PFSK-1 (cell line): ENCODE results near the gene COQ8A.

Source experiments
- FOXP2 ChIP-seq: optimal IDR thresholded peaks from 2 replicates; pipeline ENCODE3; 2011; ENCODE audit warnings: borderline replicate concordance, control low read depth, inconsistent platforms; ENCODE audit not compliant: insufficient read depth; ENCODE audit errors: extremely low read length, extremely low read depth
- POLR2AphosphoS5 ChIP-seq: IDR thresholded peaks from 2 replicates; pipeline ENCODE4 v1.6.1; 2012; ENCODE audit warnings: low read depth, mild to moderate bottlenecking, control low read depth, low read length, moderate library complexity
- REST ChIP-seq, 2 experiments: IDR thresholded peaks; 2 replicates each; pipeline versions ENCODE4 v1.6.1 to v1.8.0; 2011 to 2012; ENCODE audit warnings: low read depth in 2 of 2, low read length in 2 of 2, control low read depth in 1 of 2, inconsistent platforms in 1 of 2, mild to moderate bottlenecking in 1 of 2, moderate library complexity in 1 of 2; ENCODE audit not compliant: insufficient read depth in 1 of 2
- SIN3A ChIP-seq: IDR thresholded peaks from 2 replicates; pipeline ENCODE4 v1.6.1; 2012; ENCODE audit warnings: mild to moderate bottlenecking, low read length, moderate library complexity, borderline replicate concordance; ENCODE audit not compliant: insufficient read depth
- TAF1 ChIP-seq: IDR thresholded peaks from 2 replicates; pipeline ENCODE4 v1.6.1; 2012; ENCODE audit warnings: low read length, control low read depth, borderline replicate concordance; ENCODE audit not compliant: insufficient read depth

COQ8A gene

GRCh38 chr1:226980565-226981385, 40.7 kb downstream of the COQ8A start:
- no peak for TF ChIP-seq TAF1
- TF ChIP-seq POLR2AphosphoS5 = no peak

GRCh38 chr1:226981386-226981817, 41.3 kb downstream of the COQ8A start:
- no peak for TF ChIP-seq POLR2AphosphoS5
- TF ChIP-seq TAF1 = no peak
- TF ChIP-seq REST (IDR thresholded peaks at IDR 0.05; ENCODE audit: insufficient read depth in 1 of 2, low read depth in 2 of 2, low read length in 2 of 2) = no peak
- TF ChIP-seq SIN3A = no peak
- TF ChIP-seq FOXP2 = no peak

- TF ChIP-seq POLR2AphosphoS5 = no peak
- no peak for TF ChIP-seq SIN3A
- no peak for TF ChIP-seq REST (IDR thresholded peaks at IDR 0.05; ENCODE audit: insufficient read depth in 1 of 2, low read depth in 2 of 2, low read length in 2 of 2)
- no peak for TF ChIP-seq TAF1
- no peak for TF ChIP-seq FOXP2
Observed at GRCh38 chr1:226981838-226982237, 41.7 kb downstream of the COQ8A start.

- TF ChIP-seq FOXP2 (no peak), POLR2AphosphoS5 (no peak), REST (IDR thresholded peaks at IDR 0.05; ENCODE audit: insufficient read depth in 1 of 2, low read depth in 2 of 2, low read length in 2 of 2) (no peak), SIN3A (no peak), TAF1 (no peak)
Observed at GRCh38 chr1:226982451-226983177, 42.5 kb downstream of the COQ8A start.

GRCh38 chr1:226983247-226983991, 43.3 kb downstream of the COQ8A start:
- TF ChIP-seq REST (IDR thresholded peaks at IDR 0.05; ENCODE audit: insufficient read depth in 1 of 2, low read depth in 2 of 2, low read length in 2 of 2) (no peak), FOXP2 (no peak), SIN3A (no peak), TAF1 (no peak), POLR2AphosphoS5 (no peak)
